Transverse colon (tissue), 4 donors: Measurements from ENCODE around the gene BMERB1. TPM values are rescaled to one million over a fixed set of nuclear protein-coding genes. Genes with fewer than 3 reads are reported as not detected.

Experiments used
- DNase-seq: peaks from one replicate; pipeline ENCODE4 v3.0.0-alpha.2; 2019
- H3K27ac ChIP-seq, 4 donors: fragments of 200-600 bp; sonication (generic); 2 replicates each; pipeline ENCODE4 v1.5.1; 2016 to 2018; ENCODE audit warnings: inconsistent platforms in 4 of 4
- H3K27me3 ChIP-seq: fragments of 200-600 bp; sonication (generic); 2 replicates; pipeline ENCODE4 v1.5.1; 2017; ENCODE audit warnings: inconsistent platforms
- H3K36me3 ChIP-seq, 4 donors: fragments of 200-600 bp; sonication (generic); 2 replicates each; pipeline ENCODE4 v1.5.1; 2017 to 2019; ENCODE audit warnings: inconsistent platforms in 4 of 4
- H3K4me1 ChIP-seq, 4 donors: fragments of 200-600 bp; sonication (generic); 2 replicates each; pipeline ENCODE4 v1.5.1; 2017 to 2020; ENCODE audit warnings: inconsistent platforms in 4 of 4
- H3K4me3 ChIP-seq, 4 donors: fragments of 200-600 bp; sonication (generic); 1 replicate in 1 of 4; 2 replicates in 3 of 4; pipeline versions ENCODE4 v1.5.1 to v1.6.1; 2017 to 2019; ENCODE audit warnings: inconsistent platforms in 4 of 4
- H3K9me3 ChIP-seq, 2 donors: fragments of 200-600 bp; sonication (generic); 2 replicates each; pipeline ENCODE4 v1.5.1; 2017 to 2019; ENCODE audit warnings: inconsistent platforms in 2 of 2
- EP300 ChIP-seq: sonication (generic); formaldehyde crosslinking; IDR thresholded peaks from one replicate; pipeline ENCODE4 v1.6.1; 2017; ENCODE audit warnings: antibody characterized with exemption, low read depth
- POLR2A ChIP-seq: fragments of 450-650 bp; IDR thresholded peaks from one replicate; pipeline ENCODE4 v1.6.1; 2016; ENCODE audit warnings: antibody characterized with exemption, mild to moderate bottlenecking, moderate library complexity
- POLR2AphosphoS5 ChIP-seq, 3 donors: sonication (generic); formaldehyde crosslinking; IDR thresholded peaks; one replicate each; pipeline ENCODE4 v1.6.1; 2016; ENCODE audit warnings: antibody characterized with exemption in 3 of 3
- WGBS, 2 donors: methylation state at CpG; one replicate each; pipeline ENCODE4 v1.1.5; 2018; ENCODE audit warnings: low coverage in 1 of 2; 5-methylcytosine and 5-hydroxymethylcytosine counted together
- in situ Hi-C, 4 donors: fragments of 200-750 bp; cut with MboI; loops; one replicate each; pipeline versions ENCODE4 v1.15.0 to v1.15.1; 2017; ENCODE audit warnings: low sequenced_read_pairs in 3 of 4, low pct_ligation_motif_present in 1 of 4, low pct_unique_long_range_greater_than_20kb in 1 of 4
- intact Hi-C: fragments of 100-400 bp; cut with DNase I; formaldehyde crosslinking; loops from one replicate; pipeline ENCODE4 v1.15.1; 2023; ENCODE audit warnings: low total_unique reads
- total RNA-seq, 4 donors: library from RNA; depleted of rRNA; stranded (reverse); fragments of >200 nt; gene quantifications; one replicate each; pipeline ENCODE4 v1.1.0, GENCODE V29; 2016
- TF ChIP-seq, protein P1 (sequence below), 5 experiments: fragments of 200-600 bp in 3 of 5; fragments of 450-650 bp in 2 of 5; sonication (generic) in 3 of 5; IDR thresholded peaks; 1 replicate in 2 of 5; 2 replicates in 3 of 5; pipeline ENCODE4 v1.5.1; 2016 to 2017; ENCODE audit warnings: antibody characterized with exemption in 5 of 5, inconsistent platforms in 3 of 5, mild to moderate bottlenecking in 2 of 5, moderate library complexity in 1 of 5

Gene BMERB1
- total RNA-seq, 4 donors from 2014 or later, result 8.6 to 65.1 (median 14.1) TPM

DNA sequence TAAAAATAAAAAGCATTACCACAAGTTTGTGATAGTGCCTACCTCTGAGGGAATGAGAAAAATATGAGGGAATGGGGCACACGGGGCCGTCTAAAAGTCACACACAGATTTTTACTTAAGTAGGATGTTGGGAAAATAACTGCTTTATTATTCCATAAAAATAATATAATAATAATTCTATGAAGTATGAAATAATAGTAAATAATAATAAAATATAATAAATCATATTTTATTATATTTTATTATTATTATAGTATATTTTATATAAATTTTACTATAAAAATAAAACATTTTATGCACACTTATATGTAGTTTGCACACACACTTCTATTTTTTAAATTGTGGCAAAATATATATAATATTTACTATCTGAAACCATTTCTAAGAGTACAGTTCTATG lies 92.3 kb downstream of the BMERB1 start:
- Histone ChIP-seq H3K4me3 (no peak overlapping the region), H3K4me1 (peaks cover 0 to 16% (median 5%) of the 10 kb centered on the region in 4 donors), H3K36me3 (no peaks in the 10 kb centered on the region), H3K27ac (no peak overlapping the region), H3K9me3 (no peaks in the 10 kb centered on the region), H3K27me3 (no peaks in the 10 kb centered on the region)
- in situ Hi-C loops (loop anchor here in 1 of 4 donors (10.0 to 25.0 kb wide), 2 partner anchors 58 to 89 kb away; partner anchors contain the start of gene BMERB1), intact Hi-C loops (no loop called here)
- TF ChIP-seq, protein P1, sequence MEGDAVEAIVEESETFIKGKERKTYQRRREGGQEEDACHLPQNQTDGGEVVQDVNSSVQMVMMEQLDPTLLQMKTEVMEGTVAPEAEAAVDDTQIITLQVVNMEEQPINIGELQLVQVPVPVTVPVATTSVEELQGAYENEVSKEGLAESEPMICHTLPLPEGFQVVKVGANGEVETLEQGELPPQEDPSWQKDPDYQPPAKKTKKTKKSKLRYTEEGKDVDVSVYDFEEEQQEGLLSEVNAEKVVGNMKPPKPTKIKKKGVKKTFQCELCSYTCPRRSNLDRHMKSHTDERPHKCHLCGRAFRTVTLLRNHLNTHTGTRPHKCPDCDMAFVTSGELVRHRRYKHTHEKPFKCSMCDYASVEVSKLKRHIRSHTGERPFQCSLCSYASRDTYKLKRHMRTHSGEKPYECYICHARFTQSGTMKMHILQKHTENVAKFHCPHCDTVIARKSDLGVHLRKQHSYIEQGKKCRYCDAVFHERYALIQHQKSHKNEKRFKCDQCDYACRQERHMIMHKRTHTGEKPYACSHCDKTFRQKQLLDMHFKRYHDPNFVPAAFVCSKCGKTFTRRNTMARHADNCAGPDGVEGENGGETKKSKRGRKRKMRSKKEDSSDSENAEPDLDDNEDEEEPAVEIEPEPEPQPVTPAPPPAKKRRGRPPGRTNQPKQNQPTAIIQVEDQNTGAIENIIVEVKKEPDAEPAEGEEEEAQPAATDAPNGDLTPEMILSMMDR (IDR thresholded peaks at IDR 0.05), result no peak
- TF ChIP-seq EP300 (no peak), POLR2A (no peak), POLR2AphosphoS5 (IDR thresholded peaks at IDR 0.05) (no peak)
- WGBS, 2 donors, result 88 to 97% methylated on average over 2 of the region's 2 CpGs
- DNase-seq, result no peak

DNA sequence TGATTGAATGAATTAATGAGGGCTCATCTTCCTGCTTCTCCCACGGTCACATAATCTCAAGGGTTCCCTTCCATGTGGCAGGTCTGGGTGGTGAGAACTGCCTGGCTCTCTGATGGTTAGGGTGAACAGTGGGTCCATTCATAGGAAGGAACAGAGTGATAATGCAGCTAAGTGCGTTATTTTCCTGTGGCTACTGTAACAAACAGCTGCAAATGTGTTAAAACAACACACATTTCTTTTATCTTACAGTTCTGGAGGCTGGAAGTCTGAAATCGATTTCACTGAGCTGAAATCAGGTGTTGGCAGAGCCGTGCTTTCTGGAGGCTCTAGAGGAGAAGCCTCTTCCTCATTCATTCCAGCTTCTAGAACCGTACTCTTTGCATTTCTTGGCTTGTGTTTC lies 95.3 kb downstream of the BMERB1 start:
- no peak for TF ChIP-seq POLR2A
- no peak for TF ChIP-seq POLR2AphosphoS5 (IDR thresholded peaks at IDR 0.05)
- no peak for TF ChIP-seq EP300
- TF ChIP-seq, protein P1 (IDR thresholded peaks at IDR 0.05), result no peak
- no peaks in the 10 kb centered on the region for H3K9me3 ChIP-seq
- intact Hi-C loops, result no loop called here
- no peaks in the 10 kb centered on the region for H3K4me1 ChIP-seq
- no peaks in the 10 kb centered on the region for H3K27me3 ChIP-seq
- no peak overlapping the region for H3K4me3 ChIP-seq
- no peak overlapping the region for H3K27ac ChIP-seq
- 82 to 100% methylated on average over 3 to 5 of the region's 5 CpGs for WGBS, 2 donors
- no peak for DNase-seq
- no peaks in the 10 kb centered on the region for H3K36me3 ChIP-seq
- in situ Hi-C loops, result loop anchor here in 1 of 4 donors (10.0 to 25.0 kb wide), 2 partner anchors 55 to 92 kb away; partner anchors contain the start of gene BMERB1

DNA sequence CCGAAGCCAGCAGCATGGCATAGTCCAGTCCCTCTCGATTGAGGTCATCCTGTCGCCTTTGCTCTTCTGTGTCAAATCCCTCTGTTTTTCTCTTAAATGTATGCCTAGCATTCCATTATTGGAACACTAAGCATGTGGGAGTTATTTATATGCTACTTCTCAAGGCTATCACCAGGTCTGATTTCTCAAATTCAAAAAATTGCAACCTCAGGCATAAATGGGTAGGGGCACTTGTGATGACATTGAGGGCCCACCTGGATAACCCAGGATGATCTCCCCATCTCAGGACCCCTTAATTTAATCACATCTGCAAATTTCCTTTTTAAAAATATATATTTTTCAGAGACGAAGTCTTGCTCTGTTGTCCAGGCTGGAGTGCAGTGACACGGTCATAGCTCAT lies 95.7 kb downstream of the BMERB1 start:
- no peak for TF ChIP-seq POLR2A
- TF ChIP-seq, protein P1 (IDR thresholded peaks at IDR 0.05), result no peak
- intact Hi-C loops (no loop called here), in situ Hi-C loops (loop anchor here in 1 of 4 donors (25.0 kb wide), 1 partner anchor 93 kb away; the partner anchor contains the start of gene BMERB1)
- H3K4me1 ChIP-seq, result no peaks in the 10 kb centered on the region
- no peak for DNase-seq
- no peak overlapping the region for H3K4me3 ChIP-seq
- H3K27ac ChIP-seq, result no peak overlapping the region
- 88 to 100% methylated on average over 3 to 5 of the region's 5 CpGs for WGBS, 2 donors
- no peaks in the 10 kb centered on the region for H3K9me3 ChIP-seq
- H3K36me3 ChIP-seq, result no peaks in the 10 kb centered on the region
- H3K27me3 ChIP-seq, result no peaks in the 10 kb centered on the region

DNA sequence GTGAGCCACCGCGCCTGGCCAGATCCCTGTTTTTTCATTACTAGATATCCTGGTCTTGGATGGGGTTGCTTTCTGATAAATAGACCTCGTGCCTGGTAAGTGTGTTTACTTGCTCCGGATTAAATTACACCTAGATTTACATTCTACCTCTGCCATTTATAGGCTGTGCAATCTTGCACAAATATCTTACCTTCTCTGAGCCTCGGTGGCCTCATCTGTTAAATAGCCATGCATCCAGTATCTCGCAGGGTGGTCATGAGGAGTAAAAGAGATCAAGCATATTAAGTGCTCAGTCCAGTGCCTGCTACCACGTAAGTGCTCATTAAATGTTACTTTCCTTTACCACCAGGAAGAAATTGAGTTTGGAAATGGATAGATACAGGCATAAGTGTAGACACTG lies 98.4 kb downstream of the BMERB1 start:
- Histone ChIP-seq H3K27ac (no peak overlapping the region), H3K27me3 (no peaks in the 10 kb centered on the region), H3K9me3 (no peaks in the 10 kb centered on the region), H3K36me3 (no peaks in the 10 kb centered on the region), H3K4me1 (no peaks in the 10 kb centered on the region), H3K4me3 (no peak overlapping the region)
- 78 to 81% methylated on average over 7 of the region's 7 CpGs for WGBS, 2 donors
- no peak for DNase-seq
- in situ Hi-C loops, result loop anchor here in 1 of 4 donors (25.0 kb wide), 1 partner anchor 96 kb away; the partner anchor contains the start of gene BMERB1
- intact Hi-C loops, result no loop called here
- TF ChIP-seq, protein P1 (IDR thresholded peaks at IDR 0.05), result no peak
- no peak for TF ChIP-seq EP300
